Vagina (tissue), 2 donors: ENCODE measurements around the gene MEF2D. TPM values are rescaled to one million over a fixed set of nuclear protein-coding genes. Genes with fewer than 3 reads are reported as not detected.

Experiments used
- DNase-seq, 2 donors: peaks; one replicate each; pipeline ENCODE4 v3.0.0-alpha.2; 2017; ENCODE audit errors: extremely low spot score in 2 of 2
- H3K27ac ChIP-seq: fragments of 200-600 bp; sonication (generic); one replicate; pipeline ENCODE4 v1.5.1; 2019
- H3K27me3 ChIP-seq: fragments of 200-600 bp; sonication (generic); one replicate; pipeline ENCODE4 v1.5.1; 2019
- H3K36me3 ChIP-seq, 2 donors: fragments of 200-600 bp; sonication (generic); one replicate each; pipeline ENCODE4 v1.5.1; 2017 to 2019
- H3K4me1 ChIP-seq: fragments of 200-600 bp; sonication (generic); one replicate; pipeline ENCODE4 v1.5.1; 2019
- H3K4me3 ChIP-seq, 2 donors: fragments of 200-600 bp; sonication (generic); 1 replicate in 1 of 2; 2 replicates in 1 of 2; pipeline ENCODE4 v1.5.1; 2016 to 2019
- H3K9me3 ChIP-seq: fragments of 200-600 bp; sonication (generic); one replicate; pipeline ENCODE4 v1.5.1; 2019
- CTCF ChIP-seq, 3 experiments: fragments of 450-650 bp in 2 of 3; fragments of 200-600 bp in 1 of 3; sonication (generic) in 1 of 3; IDR thresholded peaks; one replicate each; pipeline ENCODE4 v1.5.1; 2017 to 2019; ENCODE audit warnings: antibody characterized with exemption in 3 of 3, mild to moderate bottlenecking in 2 of 3, moderate library complexity in 2 of 3
- POLR2A ChIP-seq, 2 donors: fragments of 450-650 bp; IDR thresholded peaks; one replicate each; pipeline ENCODE4 v1.6.1; 2017; ENCODE audit warnings: antibody characterized with exemption in 2 of 2, mild to moderate bottlenecking in 2 of 2, moderate library complexity in 2 of 2
- POLR2AphosphoS5 ChIP-seq, 2 donors: sonication (generic); formaldehyde crosslinking; IDR thresholded peaks; one replicate each; pipeline ENCODE4 v1.9.0; 2017; ENCODE audit warnings: antibody characterized with exemption in 2 of 2, mild to moderate bottlenecking in 2 of 2, low read depth in 1 of 2; ENCODE audit not compliant: insufficient read depth in 1 of 2
- intact Hi-C: fragments of 100-400 bp; cut with DNase I; formaldehyde crosslinking; loops from one replicate; pipeline ENCODE4 v1.15.1; 2023
- total RNA-seq: library from RNA; depleted of rRNA; stranded (reverse); fragments of >200 nt; gene quantifications from one replicate; pipeline ENCODE4 v1.2.3, GENCODE V29; 2016

Gene MEF2D
- total RNA-seq, 1 donor from 2014 or later, result 33.9 TPM

GRCh38 chr1:156497078-156497742 lies 3.4 kb downstream of the MEF2D start:
- H3K4me1 ChIP-seq, result peaks cover 79% of the 10 kb centered on the region
- H3K27me3 ChIP-seq, result no peaks in the 10 kb centered on the region
- no peaks in the 10 kb centered on the region for H3K36me3 ChIP-seq
- DNase-seq, result no peak
- TF ChIP-seq POLR2AphosphoS5 (IDR thresholded peaks at IDR 0.05; ENCODE audit: insufficient read depth in 1 of 2, low read depth in 1 of 2), result peak; percentile 30 to 63
- TF ChIP-seq CTCF (IDR thresholded peaks at IDR 0.05), result no peak
- peak overlapping the region; percentile 84 to 96 for H3K4me3 ChIP-seq
- intact Hi-C loops, result no loop called here
- peak overlapping the region; percentile 99 for H3K27ac ChIP-seq
- H3K9me3 ChIP-seq, result no peaks in the 10 kb centered on the region

GRCh38 chr1:156496211-156496761 lies 4.3 kb downstream of the MEF2D start:
- H3K27me3 ChIP-seq, result no peaks in the 10 kb centered on the region
- intact Hi-C loops, result no loop called here

GRCh38 chr1:156495401-156496140 lies 5.0 kb downstream of the MEF2D start:
- Histone ChIP-seq H3K27ac (peak overlapping the region; percentile 99), H3K27me3 (no peaks in the 10 kb centered on the region), H3K4me1 (peaks cover 88% of the 10 kb centered on the region), H3K9me3 (no peaks in the 10 kb centered on the region), H3K36me3 (no peaks in the 10 kb centered on the region), H3K4me3 (peak overlapping the region; percentile 27 to 84)
- no peak for TF ChIP-seq CTCF (IDR thresholded peaks at IDR 0.05)
- TF ChIP-seq POLR2AphosphoS5 (IDR thresholded peaks at IDR 0.05; ENCODE audit: insufficient read depth in 1 of 2, low read depth in 1 of 2), result peak in 1 of 2 donors; percentile 23
- intact Hi-C loops, result no loop called here
- no peak for DNase-seq

More at GRCh38 chr1:156496211-156496761, 4.3 kb downstream of the MEF2D start:
- Histone ChIP-seq H3K4me1 (peaks cover 81% of the 10 kb centered on the region), H3K9me3 (no peaks in the 10 kb centered on the region), H3K4me3 (peak overlapping the region; percentile 27 to 84), H3K27ac (peak overlapping the region; percentile 99), H3K36me3 (no peaks in the 10 kb centered on the region)
- no peak for TF ChIP-seq POLR2A (IDR thresholded peaks at IDR 0.05)
- no peak for DNase-seq

- H3K27ac ChIP-seq, result peak overlapping the region; percentile 99
- TF ChIP-seq POLR2AphosphoS5 (IDR thresholded peaks at IDR 0.05; ENCODE audit: insufficient read depth in 1 of 2, low read depth in 1 of 2) (peak; percentile 22 to 30), CTCF (IDR thresholded peaks at IDR 0.05) (no peak), POLR2A (IDR thresholded peaks at IDR 0.05) (no peak)
- no peaks in the 10 kb centered on the region for H3K27me3 ChIP-seq
- no peaks in the 10 kb centered on the region for H3K36me3 ChIP-seq
- H3K4me3 ChIP-seq, result peak overlapping the region in 1 of 2 donors; percentile 11
- no peak for DNase-seq
- H3K4me1 ChIP-seq, result peaks cover 100% of the 10 kb centered on the region
- no peaks in the 10 kb centered on the region for H3K9me3 ChIP-seq
- intact Hi-C loops, result no loop called here
Measured at GRCh38 chr1:156494309-156494895, 6.2 kb downstream of the MEF2D start.

GRCh38 chr1:156493742-156494141 lies 6.8 kb downstream of the MEF2D start:
- Histone ChIP-seq H3K4me1 (peaks cover 100% of the 10 kb centered on the region), H3K4me3 (peak overlapping the region; percentile 0 to 24)

More at GRCh38 chr1:156493742-156494141, 6.8 kb downstream of the MEF2D start:
- H3K36me3 ChIP-seq, result no peaks in the 10 kb centered on the region
- H3K9me3 ChIP-seq, result no peaks in the 10 kb centered on the region
- H3K27ac ChIP-seq, result peak overlapping the region; percentile 99
- TF ChIP-seq CTCF (IDR thresholded peaks at IDR 0.05) (no peak), POLR2A (IDR thresholded peaks at IDR 0.05) (no peak), POLR2AphosphoS5 (IDR thresholded peaks at IDR 0.05; ENCODE audit: insufficient read depth in 1 of 2, low read depth in 1 of 2) (no peak)
- no peaks in the 10 kb centered on the region for H3K27me3 ChIP-seq
- DNase-seq, result no peak
- intact Hi-C loops, result no loop called here
